Lower leg skin (tissue), 4 donors: ENCODE measurements around the gene NR6A1. TPM values are rescaled to one million over a fixed set of nuclear protein-coding genes. Genes with fewer than 3 reads are reported as not detected.
"Not testable (repeated sequence)": the region's sequence is repeated elsewhere in the genome, so short reads cannot be mapped to it uniquely, and the experiment has no call there.

Source experiments
- DNase-seq, 2 donors: peaks; one replicate each; pipeline ENCODE4 v3.0.0-alpha.2; 2019; ENCODE audit warnings: low spot score in 2 of 2
- H3K4me3 ChIP-seq: fragments of 200-600 bp; sonication (generic); 2 replicates; pipeline ENCODE4 v1.5.1; 2017; ENCODE audit warnings: mild to moderate bottlenecking, low read depth; ENCODE audit not compliant: poor library complexity, severe bottlenecking
- CTCF ChIP-seq, 3 donors: fragments of 450-650 bp; IDR thresholded peaks; one replicate each; pipeline ENCODE4 v1.5.1; 2016; ENCODE audit warnings: antibody characterized with exemption in 3 of 3, mild to moderate bottlenecking in 3 of 3, moderate library complexity in 2 of 3
- POLR2A ChIP-seq, 2 donors: fragments of 450-650 bp; IDR thresholded peaks; one replicate each; pipeline ENCODE4 v1.6.1; 2016 to 2017; ENCODE audit warnings: antibody characterized with exemption in 2 of 2, mild to moderate bottlenecking in 1 of 2, moderate library complexity in 1 of 2
- WGBS, 2 donors: methylation state at CpG; one replicate each; pipeline ENCODE4 v1.1.5; 2018; 5-methylcytosine and 5-hydroxymethylcytosine counted together
- intact Hi-C: fragments of 100-400 bp; cut with DNase I; formaldehyde crosslinking; loops from one replicate; pipeline ENCODE4 v1.15.0; 2023; ENCODE audit warnings: low total_unique reads
- total RNA-seq, 4 donors: library from RNA; depleted of rRNA; stranded (reverse); fragments of >200 nt; gene quantifications; one replicate each; pipeline ENCODE4 v1.1.0, GENCODE V29; 2016

The NR6A1 gene
- total RNA-seq, 4 donors from 2014 or later: 3.0 to 4.9 (median 3.8) TPM

DNA sequence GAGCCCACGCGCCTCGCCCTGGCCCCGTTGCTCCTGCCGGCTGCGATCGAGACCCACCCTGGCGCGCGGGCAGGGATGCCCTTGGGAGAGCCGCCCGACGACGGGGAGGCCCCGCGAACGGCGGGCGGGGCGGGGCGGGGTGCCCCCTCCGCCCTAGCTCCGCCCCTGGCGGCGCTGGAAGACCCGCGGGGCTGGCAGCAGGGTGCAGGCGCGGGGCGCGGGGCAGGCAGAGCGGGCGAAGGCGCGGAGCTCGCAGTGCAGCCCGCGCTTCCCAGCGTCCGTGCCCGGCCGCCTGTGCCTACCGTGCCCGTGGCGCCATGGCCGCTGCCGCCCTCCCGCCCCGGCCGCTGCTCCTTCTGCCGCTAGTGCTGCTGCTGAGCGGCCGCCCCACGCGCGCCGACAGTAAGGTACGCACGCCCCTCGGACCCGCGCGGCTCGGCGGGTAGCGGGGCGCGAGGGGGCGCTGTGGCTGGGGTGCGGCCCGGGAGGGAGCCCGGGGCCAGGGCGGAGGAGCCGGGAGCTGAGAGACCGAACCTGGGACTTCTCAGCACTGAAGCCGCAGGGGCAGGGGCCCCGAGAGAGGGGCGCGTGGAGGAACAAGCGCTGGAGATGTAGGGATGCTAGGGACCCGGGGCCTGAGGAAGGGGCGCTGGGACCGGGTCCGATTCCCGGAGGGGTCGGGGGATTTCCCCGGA is 6.0 kb upstream of the NR6A1 start, which contains the start of gene OLFML2A:
Gene OLFML2A (plus strand): TSS at position 180 of the 695 bp plus-strand sequence. CDS start 138 bp downstream, at position 318.
- no peak for TF ChIP-seq POLR2A (IDR thresholded peaks at IDR 0.05)
- TF ChIP-seq CTCF (IDR thresholded peaks at IDR 0.05): no peak
- intact Hi-C loops: loop anchor here (10.0 kb wide), 1 partner anchor 598 kb away; no protein-coding TSS in a partner anchor
- WGBS, 2 donors: 1 to 3% methylated on average over 27 to 30 of the region's 87 CpGs
- H3K4me3 ChIP-seq: peak within 1 kb of the TSS; percentile 49
- peak in 1 of 2 donors; percentile 91 for DNase-seq

- WGBS, 2 donors: 11 to 13% methylated on average over 12 of the region's 12 CpGs
- intact Hi-C loops: loop anchor here (10.0 kb wide), 1 partner anchor 598 kb away; no protein-coding TSS in a partner anchor
- peak overlapping the region; percentile 49 for H3K4me3 ChIP-seq
- TF ChIP-seq CTCF (IDR thresholded peaks at IDR 0.05) (no peak), POLR2A (IDR thresholded peaks at IDR 0.05) (no peak)
- DNase-seq: no peak
Measured at GRCh38 chr9:124776618-124776953, 5.5 kb upstream of the NR6A1 start.

- no peak overlapping the region for H3K4me3 ChIP-seq
- TF ChIP-seq CTCF (IDR thresholded peaks at IDR 0.05) (no peak), POLR2A (IDR thresholded peaks at IDR 0.05) (no peak)
- 37% methylated on average over 15 of the region's 15 CpGs for WGBS, 2 donors
- DNase-seq: peak; percentile 76 to 96
- intact Hi-C loops: loop anchor here (10.0 kb wide), 1 partner anchor 600 kb away; no protein-coding TSS in a partner anchor
Measured at GRCh38 chr9:124774129-124774978, 3.2 kb upstream of the NR6A1 start.

DNA sequence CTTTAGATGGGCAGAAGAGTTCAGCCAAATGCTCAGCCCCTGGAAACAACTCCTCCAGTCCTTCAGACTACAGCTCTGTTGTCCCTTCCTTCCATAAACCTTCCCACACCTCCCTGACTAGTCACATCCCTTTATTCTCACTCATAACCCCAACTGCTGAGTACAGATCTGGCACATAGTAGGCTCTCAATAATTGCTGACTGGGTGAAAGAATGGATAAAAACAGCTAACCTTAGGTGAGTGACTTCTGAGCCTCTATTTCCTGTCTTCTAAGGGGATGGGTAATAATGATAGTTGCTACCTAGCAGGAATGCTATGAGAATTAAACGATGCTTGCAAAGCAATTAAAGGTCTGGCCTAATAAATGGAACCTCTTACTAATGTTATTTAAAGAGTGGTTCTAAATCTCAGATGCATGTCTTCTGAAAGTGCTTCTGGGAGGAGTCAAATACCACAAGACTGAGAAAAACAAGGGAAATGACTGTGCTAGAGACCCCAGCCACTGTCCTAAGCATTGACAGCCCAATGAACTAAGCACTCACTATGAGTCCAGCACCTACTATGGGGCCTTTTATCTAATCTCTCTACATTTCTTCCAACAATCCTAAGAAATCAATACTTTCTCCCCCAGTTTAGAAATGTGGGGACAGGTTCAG is 2.5 kb upstream of the NR6A1 start:
- intact Hi-C loops: loop anchor here (2.0 to 10.0 kb wide), 2 partner anchors 79 to 601 kb away; partner anchors contain the start of gene WDR38
- WGBS, 2 donors: 79 to 86% methylated on average over 1 of the region's 1 CpG
- no peak for TF ChIP-seq POLR2A (IDR thresholded peaks at IDR 0.05)
- no peak for TF ChIP-seq CTCF (IDR thresholded peaks at IDR 0.05)
- H3K4me3 ChIP-seq: no peak overlapping the region
- no peak for DNase-seq

DNA sequence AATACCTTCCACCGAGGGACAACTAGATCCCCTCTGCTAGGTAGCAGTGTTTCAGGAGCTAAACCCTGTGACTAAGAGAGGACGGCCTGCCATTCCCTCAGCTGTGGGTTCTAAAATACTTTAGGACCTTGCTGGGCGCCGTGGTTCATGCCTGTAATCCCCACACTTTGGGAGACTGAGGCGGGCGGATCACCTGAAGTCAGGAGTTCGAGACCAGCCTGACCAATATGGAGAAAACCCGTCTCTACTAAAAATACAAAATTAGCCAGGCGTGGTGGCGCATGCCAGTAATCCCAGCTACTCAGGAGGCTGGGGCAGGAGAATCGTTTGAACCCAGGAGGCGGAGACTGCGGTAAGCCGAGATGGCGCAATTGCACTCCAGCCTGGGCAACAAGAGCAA is 1.8 kb upstream of the NR6A1 start:
- 87 to 90% methylated on average over 15 of the region's 15 CpGs for WGBS, 2 donors
- H3K4me3 ChIP-seq: not testable (repeated sequence)
- peak in 1 of 2 donors; percentile 81 for DNase-seq
- intact Hi-C loops: loop anchor here (2.0 to 10.0 kb wide), 2 partner anchors 80 to 602 kb away; partner anchors contain the start of gene WDR38
